NCI-H460 (cell line): ENCODE data around the gene PLOD1. TPM values are rescaled to one million over a fixed set of nuclear protein-coding genes. Genes with fewer than 3 reads are reported as not detected.
A peak's percentile ranks its signal among the peaks of the same experiment; 100 is the strongest.
"Not testable (repeated sequence)": the region's sequence is repeated elsewhere in the genome, so short reads cannot be mapped to it uniquely, and the experiment has no call there.

Source experiments
- DNase-seq: peaks from one replicate; pipeline ENCODE4 v3.0.0-alpha.2; 2016; ENCODE audit warnings: low read depth; ENCODE audit errors: extremely low read depth
- total RNA-seq: library from RNA; depleted of rRNA; stranded (reverse); fragments of >200 nt; shearing (Covaris generic); gene quantifications from 2 replicates; pipeline ENCODE4 v1.2.3, GENCODE V29; 2014

PLOD1 gene
- total RNA-seq, 1 experiment from 2014 or later = 69.1 TPM

GRCh38 chr1:11935733-11936132, 1.2 kb downstream of the PLOD1 start:
- not testable (repeated sequence) for DNase-seq

GRCh38 chr1:11938722-11939526, 4.4 kb downstream of the PLOD1 start:
- DNase-seq = peak; percentile 14

GRCh38 chr1:11939794-11940193, 5.3 kb downstream of the PLOD1 start:
- DNase-seq = not testable (repeated sequence)

GRCh38 chr1:11940260-11940921, 5.9 kb downstream of the PLOD1 start:
- no peak for DNase-seq

GRCh38 chr1:11942280-11942679, 7.8 kb downstream of the PLOD1 start:
- no peak for DNase-seq

GRCh38 chr1:11943619-11944018, 9.1 kb downstream of the PLOD1 start:
- DNase-seq = no peak

GRCh38 chr1:11944358-11944931, 9.9 kb downstream of the PLOD1 start:
- DNase-seq = no peak

GRCh38 chr1:11946647-11947046, 12.1 kb downstream of the PLOD1 start:
- no peak for DNase-seq

- DNase-seq = no peak
Observed at GRCh38 chr1:11948822-11949458, 14.4 kb downstream of the PLOD1 start.

- no peak for DNase-seq
Observed at GRCh38 chr1:11951901-11952300, 17.4 kb downstream of the PLOD1 start.

GRCh38 chr1:11952455-11953109, 18.1 kb downstream of the PLOD1 start:
- no peak for DNase-seq

- no peak for DNase-seq
Observed at GRCh38 chr1:11955221-11955620, 20.7 kb downstream of the PLOD1 start.

- DNase-seq = no peak
Observed at GRCh38 chr1:11957398-11957797, 22.9 kb downstream of the PLOD1 start.

GRCh38 chr1:11957897-11958296, 23.4 kb downstream of the PLOD1 start:
- no peak for DNase-seq

- no peak for DNase-seq
Observed at GRCh38 chr1:11960276-11960675, 25.8 kb downstream of the PLOD1 start.

- DNase-seq = no peak
Observed at GRCh38 chr1:11960715-11961114, 26.2 kb downstream of the PLOD1 start.

GRCh38 chr1:11961230-11961629, 26.7 kb downstream of the PLOD1 start:
- no peak for DNase-seq

- no peak for DNase-seq
Observed at GRCh38 chr1:11963622-11964021, 29.1 kb downstream of the PLOD1 start.

GRCh38 chr1:11964656-11965055, 30.1 kb downstream of the PLOD1 start:
- DNase-seq = no peak

- peak; percentile 50 for DNase-seq
Observed at GRCh38 chr1:11967028-11967547, 32.6 kb downstream of the PLOD1 start.
